ENCODE results near the gene CYP11A1.

DNA sequence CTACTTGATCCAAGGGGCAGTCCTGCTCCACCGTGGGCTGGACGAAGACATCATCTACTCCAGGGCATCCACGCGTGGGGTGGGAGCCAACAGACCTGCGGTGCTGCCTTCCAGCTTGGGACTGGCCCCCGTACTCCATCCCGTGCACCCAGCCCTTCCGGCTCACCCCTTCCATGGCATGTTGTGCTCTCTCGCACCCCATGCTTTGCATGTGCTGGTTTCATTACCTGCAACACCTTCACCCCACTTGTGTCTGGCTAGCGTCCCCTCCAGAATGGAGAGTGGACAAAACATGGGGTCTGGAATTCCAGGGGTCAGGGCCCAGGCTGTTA lies 36.1 kb upstream of the CYP11A1 start:
- TF ChIP-seq, protein P1, sequence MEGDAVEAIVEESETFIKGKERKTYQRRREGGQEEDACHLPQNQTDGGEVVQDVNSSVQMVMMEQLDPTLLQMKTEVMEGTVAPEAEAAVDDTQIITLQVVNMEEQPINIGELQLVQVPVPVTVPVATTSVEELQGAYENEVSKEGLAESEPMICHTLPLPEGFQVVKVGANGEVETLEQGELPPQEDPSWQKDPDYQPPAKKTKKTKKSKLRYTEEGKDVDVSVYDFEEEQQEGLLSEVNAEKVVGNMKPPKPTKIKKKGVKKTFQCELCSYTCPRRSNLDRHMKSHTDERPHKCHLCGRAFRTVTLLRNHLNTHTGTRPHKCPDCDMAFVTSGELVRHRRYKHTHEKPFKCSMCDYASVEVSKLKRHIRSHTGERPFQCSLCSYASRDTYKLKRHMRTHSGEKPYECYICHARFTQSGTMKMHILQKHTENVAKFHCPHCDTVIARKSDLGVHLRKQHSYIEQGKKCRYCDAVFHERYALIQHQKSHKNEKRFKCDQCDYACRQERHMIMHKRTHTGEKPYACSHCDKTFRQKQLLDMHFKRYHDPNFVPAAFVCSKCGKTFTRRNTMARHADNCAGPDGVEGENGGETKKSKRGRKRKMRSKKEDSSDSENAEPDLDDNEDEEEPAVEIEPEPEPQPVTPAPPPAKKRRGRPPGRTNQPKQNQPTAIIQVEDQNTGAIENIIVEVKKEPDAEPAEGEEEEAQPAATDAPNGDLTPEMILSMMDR (IDR thresholded peaks at IDR 0.05; ENCODE audit: insufficient read depth, low read length), result no peak
- no peak for TF ChIP-seq POLR2AphosphoS5 (IDR thresholded peaks at IDR 0.05; ENCODE audit: low read depth)

Measured in HL-60 (cell line).